ENCODE data around the gene SMC2.

The SMC2 gene

DNA sequence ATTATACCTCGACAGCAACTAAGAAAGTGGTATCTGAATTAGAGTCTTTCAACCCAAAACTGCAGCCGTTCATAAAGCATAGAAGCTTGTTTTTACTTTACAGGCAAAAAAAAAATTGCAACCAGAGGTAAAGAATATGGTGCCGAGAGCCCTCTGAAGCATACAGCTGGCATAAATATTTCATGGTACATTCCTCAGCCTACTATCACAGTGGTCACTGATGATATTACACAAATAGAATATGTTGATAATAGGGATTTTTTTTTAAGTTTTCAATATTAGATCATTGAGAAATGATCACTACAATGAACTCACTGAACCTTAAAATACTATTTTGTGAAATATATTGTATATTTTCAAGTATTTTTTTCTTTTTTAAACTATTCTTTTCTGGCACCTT, 6.2 kb upstream of the SMC2 start:
- no peak overlapping the region for H2BK120ac ChIP-seq (ENCODE audit: low read depth, low read length)
- H4K8ac ChIP-seq (ENCODE audit: low read depth, low read length), result no peak overlapping the region
- no peak overlapping the region for H3K4me2 ChIP-seq (ENCODE audit: insufficient read depth, low read length, poor library complexity, severe bottlenecking)
- DNase-seq (ENCODE audit: low spot score), result no peak
- no peak overlapping the region for H2AFZ ChIP-seq (ENCODE audit: low read length)
- H3K4me3 ChIP-seq (ENCODE audit: low read length in 2 of 2), result no peak overlapping the region
- H3K4me1 ChIP-seq (ENCODE audit: control insufficient read depth in 2 of 2, insufficient read depth in 1 of 2, low read depth in 1 of 2, low read length in 2 of 2), result peaks cover 2% of the 10 kb centered on the region in 2 donors
- H3K9ac ChIP-seq (ENCODE audit: low read depth, low read length, poor library complexity), result no peak overlapping the region
- H3K27me3 ChIP-seq (ENCODE audit: control insufficient read depth in 3 of 3, insufficient read depth in 3 of 3, low read depth in 1 of 3, low read length in 3 of 3), result no peaks in the 10 kb centered on the region
- no peak overlapping the region for H3K23ac ChIP-seq (ENCODE audit: low read depth, low read length, poor library complexity)
- no peak overlapping the region for H2BK12ac ChIP-seq (ENCODE audit: low read length)
- no peak overlapping the region for H3K14ac ChIP-seq (ENCODE audit: low read length)
- WGBS, 2 donors (ENCODE audit: extremely low coverage in 2 of 2, insufficient read length in 2 of 2, insufficient replicate concordance in 1 of 2), result no CpG with 5 or more reads among the region's 3 CpGs
- no peaks in the 10 kb centered on the region for H3K36me3 ChIP-seq (replicated peaks in 1 of 2; ENCODE audit: control insufficient read depth in 2 of 2, insufficient read depth in 2 of 2, low read length in 2 of 2)
- H3K79me1 ChIP-seq (ENCODE audit: low read depth, low read length), result no peaks in the 10 kb centered on the region
- no peaks in the 10 kb centered on the region for H3K9me3 ChIP-seq (replicated peaks in 1 of 2; ENCODE audit: control insufficient read depth in 2 of 2, insufficient read depth in 1 of 2, low read depth in 1 of 2, low read length in 2 of 2)
- no peak overlapping the region for H2BK5ac ChIP-seq (ENCODE audit: low read length)
- H3K4ac ChIP-seq (ENCODE audit: low read length), result no peak overlapping the region
- H2BK15ac ChIP-seq (ENCODE audit: low read length), result no peak overlapping the region
- no peak overlapping the region for H3K18ac ChIP-seq (ENCODE audit: low read length)
- no peak overlapping the region for H3K27ac ChIP-seq (replicated peaks; ENCODE audit: low read length)
- H4K91ac ChIP-seq (ENCODE audit: low read depth, low read length, poor library complexity), result no peak overlapping the region
- no peak overlapping the region for H2AK5ac ChIP-seq (ENCODE audit: low read depth, low read length)

- H3K27ac ChIP-seq (replicated peaks; ENCODE audit: low read length), result no peak overlapping the region
- H4K8ac ChIP-seq (ENCODE audit: low read depth, low read length), result no peak overlapping the region
- no peak overlapping the region for H3K9ac ChIP-seq (ENCODE audit: low read depth, low read length, poor library complexity)
- no peaks in the 10 kb centered on the region for H3K36me3 ChIP-seq (replicated peaks in 1 of 2; ENCODE audit: control insufficient read depth in 2 of 2, insufficient read depth in 2 of 2, low read length in 2 of 2)
- no peak overlapping the region for H3K18ac ChIP-seq (ENCODE audit: low read length)
- H2BK120ac ChIP-seq (ENCODE audit: low read depth, low read length), result no peak overlapping the region
- H4K91ac ChIP-seq (ENCODE audit: low read depth, low read length, poor library complexity), result no peak overlapping the region
- DNase-seq (ENCODE audit: low spot score), result no peak
- H3K79me1 ChIP-seq (ENCODE audit: low read depth, low read length), result no peaks in the 10 kb centered on the region
- no peak overlapping the region for H2AFZ ChIP-seq (ENCODE audit: low read length)
- H3K4me3 ChIP-seq (ENCODE audit: low read length in 2 of 2), result no peak overlapping the region
- no peak overlapping the region for H2BK12ac ChIP-seq (ENCODE audit: low read length)
- H3K4me2 ChIP-seq (ENCODE audit: insufficient read depth, low read length, poor library complexity, severe bottlenecking), result no peak overlapping the region
- no peaks in the 10 kb centered on the region for H3K27me3 ChIP-seq (ENCODE audit: control insufficient read depth in 3 of 3, insufficient read depth in 3 of 3, low read depth in 1 of 3, low read length in 3 of 3)
- no peak overlapping the region for H3K4ac ChIP-seq (ENCODE audit: low read length)
- H2BK15ac ChIP-seq (ENCODE audit: low read length), result no peak overlapping the region
- H3K14ac ChIP-seq (ENCODE audit: low read length), result no peak overlapping the region
- H3K4me1 ChIP-seq (ENCODE audit: control insufficient read depth in 2 of 2, insufficient read depth in 1 of 2, low read depth in 1 of 2, low read length in 2 of 2), result peaks cover 2 to 4% of the 10 kb centered on the region in 2 donors
- WGBS, 2 donors (ENCODE audit: extremely low coverage in 2 of 2, insufficient read length in 2 of 2, insufficient replicate concordance in 1 of 2), result 100% methylated on average over 1 of the region's 2 CpGs
- no peak overlapping the region for H2BK5ac ChIP-seq (ENCODE audit: low read length)
- H3K23ac ChIP-seq (ENCODE audit: low read depth, low read length, poor library complexity), result no peak overlapping the region
- no peak overlapping the region for H2AK5ac ChIP-seq (ENCODE audit: low read depth, low read length)
- H3K9me3 ChIP-seq (replicated peaks in 1 of 2; ENCODE audit: control insufficient read depth in 2 of 2, insufficient read depth in 1 of 2, low read depth in 1 of 2, low read length in 2 of 2), result no peaks in the 10 kb centered on the region
Observed at GRCh38 chr9:104088416-104088815, 5.7 kb upstream of the SMC2 start.

DNA sequence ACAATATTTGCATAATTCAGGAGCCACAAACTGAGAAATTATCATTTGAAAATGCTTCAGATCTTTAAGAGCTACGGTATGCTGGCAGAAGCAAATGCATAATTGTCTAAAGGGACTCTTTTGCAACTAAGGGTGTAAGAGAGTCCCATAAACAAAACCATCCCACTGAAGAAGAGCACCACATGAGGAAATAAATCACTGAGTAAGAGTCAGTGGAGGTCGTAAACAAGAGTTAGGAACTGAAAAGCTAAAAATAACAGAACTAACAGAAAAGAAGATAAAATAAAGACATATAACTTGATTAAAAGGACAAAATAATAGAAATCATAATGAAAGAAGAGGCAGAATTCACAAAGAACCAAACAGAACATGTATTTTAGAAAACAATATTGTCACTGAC, 3.5 kb upstream of the SMC2 start:
- Histone ChIP-seq H3K27ac (replicated peaks; ENCODE audit: low read length) (no peak overlapping the region), H4K91ac (ENCODE audit: low read depth, low read length, poor library complexity) (no peak overlapping the region), H3K36me3 (replicated peaks in 1 of 2; ENCODE audit: control insufficient read depth in 2 of 2, insufficient read depth in 2 of 2, low read length in 2 of 2) (no peaks in the 10 kb centered on the region), H3K4me1 (ENCODE audit: control insufficient read depth in 2 of 2, insufficient read depth in 1 of 2, low read depth in 1 of 2, low read length in 2 of 2) (peaks cover 3 to 7% of the 10 kb centered on the region in 2 donors), H2BK5ac (ENCODE audit: low read length) (no peak overlapping the region), H3K4ac (ENCODE audit: low read length) (no peak overlapping the region), H3K23ac (ENCODE audit: low read depth, low read length, poor library complexity) (no peak overlapping the region), H2AFZ (ENCODE audit: low read length) (no peak overlapping the region), H3K18ac (ENCODE audit: low read length) (no peak overlapping the region), H3K9me3 (replicated peaks in 1 of 2; ENCODE audit: control insufficient read depth in 2 of 2, insufficient read depth in 1 of 2, low read depth in 1 of 2, low read length in 2 of 2) (no peaks in the 10 kb centered on the region), H3K9ac (ENCODE audit: low read depth, low read length, poor library complexity) (no peak overlapping the region), H4K8ac (ENCODE audit: low read depth, low read length) (no peak overlapping the region), H3K4me3 (ENCODE audit: low read length in 2 of 2) (no peak overlapping the region), H2AK5ac (ENCODE audit: low read depth, low read length) (no peak overlapping the region), H2BK12ac (ENCODE audit: low read length) (no peak overlapping the region), H3K79me1 (ENCODE audit: low read depth, low read length) (no peaks in the 10 kb centered on the region), H3K4me2 (ENCODE audit: insufficient read depth, low read length, poor library complexity, severe bottlenecking) (no peak overlapping the region), H2BK120ac (ENCODE audit: low read depth, low read length) (no peak overlapping the region), H3K27me3 (ENCODE audit: control insufficient read depth in 3 of 3, insufficient read depth in 3 of 3, low read depth in 1 of 3, low read length in 3 of 3) (no peaks in the 10 kb centered on the region), H2BK15ac (ENCODE audit: low read length) (no peak overlapping the region), H3K14ac (ENCODE audit: low read length) (no peak overlapping the region)
- DNase-seq (ENCODE audit: low spot score), result no peak
- WGBS, 2 donors (ENCODE audit: extremely low coverage in 2 of 2, insufficient read length in 2 of 2, insufficient replicate concordance in 1 of 2), result no CpG with 5 or more reads among the region's 2 CpGs

DNA sequence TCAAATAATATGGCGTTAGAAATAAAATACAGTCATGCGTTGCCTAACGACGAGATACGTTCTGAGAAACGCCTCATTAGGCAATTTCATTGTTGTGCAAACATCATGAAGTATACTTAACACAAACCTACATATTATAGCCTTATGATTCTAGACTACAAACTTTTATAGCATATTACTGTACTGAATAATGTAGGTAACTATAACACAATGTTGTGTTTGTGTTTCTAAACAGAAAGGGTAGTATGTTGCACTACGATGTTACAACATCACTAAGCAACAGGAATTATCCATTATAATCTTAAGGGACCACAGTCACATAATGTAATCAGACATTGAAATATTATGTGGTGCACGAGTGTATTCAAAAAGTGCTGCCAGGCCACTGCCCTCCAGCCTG, 3.0 kb upstream of the SMC2 start:
- no peak overlapping the region for H2AK5ac ChIP-seq (ENCODE audit: low read depth, low read length)
- no peak overlapping the region for H2BK120ac ChIP-seq (ENCODE audit: low read depth, low read length)
- H2BK5ac ChIP-seq (ENCODE audit: low read length), result no peak overlapping the region
- peak overlapping the region; percentile 34 for H2AFZ ChIP-seq (ENCODE audit: low read length)
- no peak overlapping the region for H4K91ac ChIP-seq (ENCODE audit: low read depth, low read length, poor library complexity)
- no peak overlapping the region for H3K23ac ChIP-seq (ENCODE audit: low read depth, low read length, poor library complexity)
- no peak overlapping the region for H3K9ac ChIP-seq (ENCODE audit: low read depth, low read length, poor library complexity)
- H3K4me1 ChIP-seq (ENCODE audit: control insufficient read depth in 2 of 2, insufficient read depth in 1 of 2, low read depth in 1 of 2, low read length in 2 of 2), result peaks cover 3 to 9% of the 10 kb centered on the region in 2 donors
- peaks cover 0 to 4% of the 10 kb centered on the region in 2 donors for H3K36me3 ChIP-seq (replicated peaks in 1 of 2; ENCODE audit: control insufficient read depth in 2 of 2, insufficient read depth in 2 of 2, low read length in 2 of 2)
- H3K79me1 ChIP-seq (ENCODE audit: low read depth, low read length), result no peaks in the 10 kb centered on the region
- H3K9me3 ChIP-seq (replicated peaks in 1 of 2; ENCODE audit: control insufficient read depth in 2 of 2, insufficient read depth in 1 of 2, low read depth in 1 of 2, low read length in 2 of 2), result no peaks in the 10 kb centered on the region
- H3K14ac ChIP-seq (ENCODE audit: low read length), result no peak overlapping the region
- H3K4ac ChIP-seq (ENCODE audit: low read length), result no peak overlapping the region
- no peak overlapping the region for H3K4me3 ChIP-seq (ENCODE audit: low read length in 2 of 2)
- H3K27me3 ChIP-seq (ENCODE audit: control insufficient read depth in 3 of 3, insufficient read depth in 3 of 3, low read depth in 1 of 3, low read length in 3 of 3), result no peaks in the 10 kb centered on the region
- H4K8ac ChIP-seq (ENCODE audit: low read depth, low read length), result no peak overlapping the region
- H2BK15ac ChIP-seq (ENCODE audit: low read length), result no peak overlapping the region
- no CpG with 5 or more reads among the region's 8 CpGs for WGBS, 2 donors (ENCODE audit: extremely low coverage in 2 of 2, insufficient read length in 2 of 2, insufficient replicate concordance in 1 of 2)
- H2BK12ac ChIP-seq (ENCODE audit: low read length), result no peak overlapping the region
- H3K27ac ChIP-seq (replicated peaks; ENCODE audit: low read length), result no peak overlapping the region
- DNase-seq (ENCODE audit: low spot score), result no peak
- no peak overlapping the region for H3K4me2 ChIP-seq (ENCODE audit: insufficient read depth, low read length, poor library complexity, severe bottlenecking)
- no peak overlapping the region for H3K18ac ChIP-seq (ENCODE audit: low read length)

Measured in neuronal stem cell (in vitro differentiated cells).